GM12878 (cell line): ENCODE measurements around the gene RNF167. TPM values are rescaled to one million over a fixed set of nuclear protein-coding genes. Genes with fewer than 3 reads are reported as not detected.

Experiments
- BRCA1 ChIP-seq: IDR thresholded peaks from 2 replicates; pipeline ENCODE4 v1.6.1; 2011; ENCODE audit warnings: low read depth, low read length, improper control_type of control experiment
- CREM ChIP-seq: IDR thresholded peaks from 2 replicates; pipeline ENCODE4 v1.6.1; 2014; ENCODE audit warnings: antibody characterized with exemption, low read depth
- DPF2 ChIP-seq: fragments of 450-650 bp; IDR thresholded peaks from 2 replicates; pipeline ENCODE4 v1.6.1; 2017; ENCODE audit warnings: mild to moderate bottlenecking
- E2F4 ChIP-seq: IDR thresholded peaks from 2 replicates; pipeline ENCODE4 v1.6.1; 2012; ENCODE audit warnings: low read depth, low read length, improper control_type of control experiment
- JUNB ChIP-seq: IDR thresholded peaks from 2 replicates; pipeline ENCODE4 v1.6.1; 2016; ENCODE audit warnings: antibody characterized with exemption, mild to moderate bottlenecking
- JUND ChIP-seq: IDR thresholded peaks from 2 replicates; pipeline ENCODE4 v1.6.1; 2012; ENCODE audit warnings: low read depth, mild to moderate bottlenecking, low read length, improper control_type of control experiment, moderate library complexity
- KAT2A ChIP-seq: conservative IDR thresholded peaks from 2 replicates; pipeline ENCODE4 v1.6.1; 2011; ENCODE audit warnings: low read depth, low read length; ENCODE audit not compliant: control insufficient read depth
- KDM1A ChIP-seq: fragments of 200-600 bp; sonication (generic); IDR thresholded peaks from 2 replicates; pipeline ENCODE4 v1.6.1; 2016; ENCODE audit warnings: borderline replicate concordance
- MTA3 ChIP-seq: IDR thresholded peaks from 2 replicates; pipeline ENCODE4 v1.6.1; 2012; ENCODE audit warnings: low read length, inconsistent platforms, borderline replicate concordance
- NKRF ChIP-seq: fragments of 450-650 bp; conservative IDR thresholded peaks from 2 replicates; pipeline ENCODE4 v1.6.1; 2017; ENCODE audit warnings: mild to moderate bottlenecking, moderate library complexity
- PAX8 ChIP-seq: fragments of 450-650 bp; IDR thresholded peaks from 2 replicates; pipeline ENCODE4 v1.6.1; 2017; ENCODE audit warnings: mild to moderate bottlenecking, moderate library complexity
- RAD21 ChIP-seq: IDR thresholded peaks from 2 replicates; pipeline ENCODE4 v1.6.1; 2011; ENCODE audit warnings: mild to moderate bottlenecking, low read depth, low read length, moderate library complexity; ENCODE audit not compliant: insufficient read depth
- RAD51 ChIP-seq: fragments of 450-650 bp; IDR thresholded peaks from 2 replicates; pipeline ENCODE4 v1.6.1; 2016; ENCODE audit warnings: moderate library complexity, mild to moderate bottlenecking, inconsistent platforms
- SMARCA5 ChIP-seq: fragments of 450-650 bp; IDR thresholded peaks from 2 replicates; pipeline ENCODE4 v1.6.1; 2017; ENCODE audit warnings: mild to moderate bottlenecking
- SUZ12 ChIP-seq: fragments of 200-600 bp; sonication (generic); IDR thresholded peaks from one replicate; pipeline ENCODE4 v1.6.1; 2018; ENCODE audit warnings: antibody characterized with exemption, mild to moderate bottlenecking; ENCODE audit not compliant: unreplicated experiment
- TAF1 ChIP-seq: IDR thresholded peaks from 2 replicates; pipeline ENCODE4 v1.6.1; 2011; ENCODE audit warnings: mild to moderate bottlenecking, low read depth, low read length, borderline replicate concordance
- TCF12 ChIP-seq: IDR thresholded peaks from 2 replicates; pipeline ENCODE4 v1.6.1; 2011; ENCODE audit warnings: low read depth, mild to moderate bottlenecking, low read length
- ZNF622 ChIP-seq: fragments of 450-650 bp; IDR thresholded peaks from 2 replicates; pipeline ENCODE4 v1.6.1; 2017; ENCODE audit warnings: mild to moderate bottlenecking, inconsistent platforms
- polyA plus RNA-seq, 11 experiments: library from polyadenylated mRNA; depleted of rRNA in 4 of 11; unstranded in 6 of 11; stranded (reverse) in 5 of 11; fragments of >200 nt; fragmentation: Nextera tagmentation in 4 of 11; fragmentation: Illumina TruSeq in 1 of 11; extraction: Ambion mirVana in 4 of 11; extraction: Trizol in 1 of 11; gene quantifications; 1 replicate in 1 of 11; 2 replicates in 10 of 11; pipeline versions ENCODE4 v1.2.1 to v1.2.3, GENCODE V29; 2011 to 2016; ENCODE audit warnings: inconsistent platforms in 2 of 11, missing spikeins in 2 of 11, low read depth in 1 of 11
- total RNA-seq, 4 experiments: library from RNA; depleted of rRNA in 3 of 4; stranded (reverse); fragments of >200 nt in 3 of 4; fragmentation: Illumina TruSeq in 1 of 4; extraction: Trizol in 1 of 4; gene quantifications; 2 replicates each; pipeline versions ENCODE4 v1.2.1 to v1.2.3, GENCODE V29; 2013 to 2021
- TF ChIP-seq, protein P1 (sequence below): fragments of 450-650 bp; IDR thresholded peaks from 2 replicates; pipeline ENCODE4 v1.6.1; 2018; ENCODE audit warnings: mild to moderate bottlenecking, low read depth, moderate library complexity; ENCODE audit not compliant: partially characterized antibody
- TF ChIP-seq, protein P2 (sequence below): fragments of 450-650 bp; IDR thresholded peaks from 2 replicates; pipeline ENCODE4 v1.6.1; 2017; ENCODE audit warnings: mild to moderate bottlenecking, low read depth, inconsistent platforms; ENCODE audit not compliant: poor library complexity, severe bottlenecking
- TF ChIP-seq, protein P3 (sequence below): fragments of 450-650 bp; IDR thresholded peaks from 2 replicates; pipeline ENCODE4 v1.6.1; 2017; ENCODE audit warnings: mild to moderate bottlenecking

The RNF167 gene
- total and polyA plus RNA-seq, 10 of the 15 experiments (the other 5 are each of a cell fraction or from before 2014, with no cell fraction given) = 33.6 to 147 (median 57.6) TPM

DNA sequence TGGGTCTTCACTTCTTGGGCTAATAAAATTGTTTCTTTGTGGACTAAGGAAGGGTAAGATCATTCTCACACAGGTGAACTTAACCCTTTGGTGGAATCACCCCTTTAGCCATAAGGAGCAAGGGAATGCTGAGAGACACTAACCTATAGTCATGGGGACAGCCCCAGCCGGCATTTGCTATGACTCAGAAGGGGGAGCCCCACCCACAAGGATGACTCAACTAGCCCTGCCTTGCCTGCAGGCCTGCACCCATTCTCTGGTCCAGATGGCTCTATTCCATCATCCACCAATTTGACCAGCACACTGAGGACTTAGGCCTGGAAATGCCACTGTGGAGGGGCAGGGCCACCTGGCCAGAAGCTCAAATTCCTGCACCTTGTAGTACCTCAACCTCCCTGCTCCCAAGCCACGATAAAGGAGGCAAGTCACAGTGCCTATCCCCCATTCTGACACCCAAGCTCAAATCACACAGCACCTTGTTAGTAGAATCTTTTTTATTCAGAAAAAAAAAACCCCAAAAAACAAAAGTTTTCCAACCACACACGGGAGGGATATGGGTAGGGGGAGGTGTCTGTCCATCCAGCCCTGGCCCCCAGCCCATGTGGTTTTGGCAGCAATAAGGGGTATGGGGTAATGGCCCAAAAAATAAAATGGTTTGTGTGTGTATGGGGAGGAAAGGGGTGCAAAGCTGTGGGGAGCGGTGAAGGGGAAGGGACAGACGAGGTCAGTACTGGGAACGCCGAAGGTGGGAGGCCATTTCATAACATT lies 5.3 kb downstream of the RNF167 start (continued):
- TF ChIP-seq, protein P1, sequence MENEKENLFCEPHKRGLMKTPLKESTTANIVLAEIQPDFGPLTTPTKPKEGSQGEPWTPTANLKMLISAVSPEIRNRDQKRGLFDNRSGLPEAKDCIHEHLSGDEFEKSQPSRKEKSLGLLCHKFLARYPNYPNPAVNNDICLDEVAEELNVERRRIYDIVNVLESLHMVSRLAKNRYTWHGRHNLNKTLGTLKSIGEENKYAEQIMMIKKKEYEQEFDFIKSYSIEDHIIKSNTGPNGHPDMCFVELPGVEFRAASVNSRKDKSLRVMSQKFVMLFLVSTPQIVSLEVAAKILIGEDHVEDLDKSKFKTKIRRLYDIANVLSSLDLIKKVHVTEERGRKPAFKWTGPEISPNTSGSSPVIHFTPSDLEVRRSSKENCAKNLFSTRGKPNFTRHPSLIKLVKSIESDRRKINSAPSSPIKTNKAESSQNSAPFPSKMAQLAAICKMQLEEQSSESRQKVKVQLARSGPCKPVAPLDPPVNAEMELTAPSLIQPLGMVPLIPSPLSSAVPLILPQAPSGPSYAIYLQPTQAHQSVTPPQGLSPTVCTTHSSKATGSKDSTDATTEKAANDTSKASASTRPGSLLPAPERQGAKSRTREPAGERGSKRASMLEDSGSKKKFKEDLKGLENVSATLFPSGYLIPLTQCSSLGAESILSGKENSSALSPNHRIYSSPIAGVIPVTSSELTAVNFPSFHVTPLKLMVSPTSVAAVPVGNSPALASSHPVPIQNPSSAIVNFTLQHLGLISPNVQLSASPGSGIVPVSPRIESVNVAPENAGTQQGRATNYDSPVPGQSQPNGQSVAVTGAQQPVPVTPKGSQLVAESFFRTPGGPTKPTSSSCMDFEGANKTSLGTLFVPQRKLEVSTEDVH = no peak
- peak; percentile 86 for TF ChIP-seq CREM
- peak; percentile 67; the same call in 1 of the 2 replicates for TF ChIP-seq TAF1
- peak; percentile 90 for TF ChIP-seq JUND
- peak; percentile 70; the same call in 1 of the 2 replicates for TF ChIP-seq SMARCA5
- no peak for TF ChIP-seq MTA3
- no peak for TF ChIP-seq KDM1A
- TF ChIP-seq RAD21 = no peak
- peak; percentile 84 for TF ChIP-seq TCF12
- peak; percentile 97 for TF ChIP-seq DPF2
- TF ChIP-seq RAD51 = no peak
- TF ChIP-seq PAX8 = no peak
- TF ChIP-seq, protein P2, sequence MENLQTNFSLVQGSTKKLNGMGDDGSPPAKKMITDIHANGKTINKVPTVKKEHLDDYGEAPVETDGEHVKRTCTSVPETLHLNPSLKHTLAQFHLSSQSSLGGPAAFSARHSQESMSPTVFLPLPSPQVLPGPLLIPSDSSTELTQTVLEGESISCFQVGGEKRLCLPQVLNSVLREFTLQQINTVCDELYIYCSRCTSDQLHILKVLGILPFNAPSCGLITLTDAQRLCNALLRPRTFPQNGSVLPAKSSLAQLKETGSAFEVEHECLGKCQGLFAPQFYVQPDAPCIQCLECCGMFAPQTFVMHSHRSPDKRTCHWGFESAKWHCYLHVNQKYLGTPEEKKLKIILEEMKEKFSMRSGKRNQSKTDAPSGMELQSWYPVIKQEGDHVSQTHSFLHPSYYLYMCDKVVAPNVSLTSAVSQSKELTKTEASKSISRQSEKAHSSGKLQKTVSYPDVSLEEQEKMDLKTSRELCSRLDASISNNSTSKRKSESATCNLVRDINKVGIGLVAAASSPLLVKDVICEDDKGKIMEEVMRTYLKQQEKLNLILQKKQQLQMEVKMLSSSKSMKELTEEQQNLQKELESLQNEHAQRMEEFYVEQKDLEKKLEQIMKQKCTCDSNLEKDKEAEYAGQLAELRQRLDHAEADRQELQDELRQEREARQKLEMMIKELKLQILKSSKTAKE = peak; percentile 22
- no peak for TF ChIP-seq KAT2A
- no peak for TF ChIP-seq E2F4
- no peak for TF ChIP-seq BRCA1
- TF ChIP-seq ZNF622 = no peak
- peak; percentile 92 for TF ChIP-seq JUNB
- TF ChIP-seq SUZ12 = no peak
- peak; percentile 24; the same call in 1 of the 2 replicates for TF ChIP-seq NKRF
- TF ChIP-seq, protein P3, sequence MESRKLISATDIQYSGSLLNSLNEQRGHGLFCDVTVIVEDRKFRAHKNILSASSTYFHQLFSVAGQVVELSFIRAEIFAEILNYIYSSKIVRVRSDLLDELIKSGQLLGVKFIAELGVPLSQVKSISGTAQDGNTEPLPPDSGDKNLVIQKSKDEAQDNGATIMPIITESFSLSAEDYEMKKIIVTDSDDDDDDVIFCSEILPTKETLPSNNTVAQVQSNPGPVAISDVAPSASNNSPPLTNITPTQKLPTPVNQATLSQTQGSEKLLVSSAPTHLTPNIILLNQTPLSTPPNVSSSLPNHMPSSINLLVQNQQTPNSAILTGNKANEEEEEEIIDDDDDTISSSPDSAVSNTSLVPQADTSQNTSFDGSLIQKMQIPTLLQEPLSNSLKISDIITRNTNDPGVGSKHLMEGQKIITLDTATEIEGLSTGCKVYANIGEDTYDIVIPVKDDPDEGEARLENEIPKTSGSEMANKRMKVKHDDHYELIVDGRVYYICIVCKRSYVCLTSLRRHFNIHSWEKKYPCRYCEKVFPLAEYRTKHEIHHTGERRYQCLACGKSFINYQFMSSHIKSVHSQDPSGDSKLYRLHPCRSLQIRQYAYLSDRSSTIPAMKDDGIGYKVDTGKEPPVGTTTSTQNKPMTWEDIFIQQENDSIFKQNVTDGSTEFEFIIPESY = no peak
